ENCODE measurements around the gene ANKRD13C.

ANKRD13C gene

DNA sequence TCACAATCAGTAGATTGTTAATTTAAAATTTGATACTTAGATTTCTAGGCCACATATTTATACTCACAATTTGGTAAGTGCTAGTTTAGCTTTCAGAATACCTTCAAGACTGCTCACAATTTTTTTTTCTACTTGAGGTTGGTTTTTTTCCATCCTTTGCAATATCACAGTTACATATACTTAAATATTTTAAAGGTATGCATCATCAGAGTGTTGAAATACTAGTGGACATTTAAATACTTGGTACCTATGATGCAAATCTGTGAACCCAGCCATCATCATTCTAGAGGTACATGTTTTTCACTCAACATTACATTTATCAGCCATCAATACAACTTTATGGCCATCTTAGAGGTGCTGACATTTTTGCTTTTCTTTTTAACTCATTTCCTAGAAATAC is 143.0 kb downstream of the ANKRD13C start:
- FAIRE-seq: no peak

DNA sequence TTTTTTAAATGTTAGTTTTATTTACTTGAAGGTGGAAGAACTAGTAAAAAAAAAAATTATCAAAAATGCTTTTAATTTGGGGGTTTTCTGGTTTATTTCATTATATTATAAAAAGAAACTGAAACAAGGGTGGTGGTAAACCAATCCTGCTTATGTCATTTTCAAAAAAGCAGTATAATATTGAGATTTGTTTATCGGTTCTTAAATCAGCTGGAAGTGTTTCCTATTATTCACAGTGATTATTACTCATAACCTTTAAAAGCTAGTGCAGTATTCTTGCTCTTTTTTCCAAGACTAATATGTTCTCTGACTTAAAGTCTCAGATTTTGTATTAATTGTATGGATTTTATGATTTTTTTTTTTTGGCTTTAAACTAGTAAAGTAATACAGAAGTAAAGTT is 143.7 kb downstream of the ANKRD13C start:
- no peak for FAIRE-seq

All from islet of Langerhans (tissue), 1 donor.